Glutamatergic neuron (in vitro differentiated cells): ENCODE measurements around the gene DPY19L2. TPM values are rescaled to one million over a fixed set of nuclear protein-coding genes. Genes with fewer than 3 reads are reported as not detected.
"Not testable (repeated sequence)": the region's sequence is repeated elsewhere in the genome, so short reads cannot be mapped to it uniquely, and the experiment has no call there.

ENCODE experiments used
- DNase-seq: peaks from one replicate; pipeline ENCODE4 v3.0.0; 2022
- H3K27ac Mint-ChIP-seq: one replicate; pipeline ENCODE4 v1.8.0; 2020; ENCODE audit warnings: mild to moderate bottlenecking, mixed read lengths, inconsistent platforms; ENCODE audit not compliant: unreplicated experiment
- H3K27me3 Mint-ChIP-seq: one replicate; pipeline ENCODE4 v1.8.0; 2020; ENCODE audit warnings: mild to moderate bottlenecking, moderate library complexity, mixed read lengths, inconsistent platforms; ENCODE audit not compliant: unreplicated experiment
- H3K36me3 Mint-ChIP-seq: one replicate; pipeline ENCODE4 v1.8.0; 2020; ENCODE audit warnings: mild to moderate bottlenecking, mixed read lengths, inconsistent platforms; ENCODE audit not compliant: unreplicated experiment
- H3K4me1 Mint-ChIP-seq: one replicate; pipeline ENCODE4 v1.8.0; 2020; ENCODE audit warnings: mild to moderate bottlenecking, low read depth, mixed read lengths, inconsistent platforms; ENCODE audit not compliant: unreplicated experiment
- H3K4me3 Mint-ChIP-seq: one replicate; pipeline ENCODE4 v1.8.0; 2020; ENCODE audit warnings: mild to moderate bottlenecking, mixed read lengths, inconsistent platforms; ENCODE audit not compliant: unreplicated experiment
- H3K9me3 Mint-ChIP-seq: one replicate; pipeline ENCODE4 v1.8.0; 2020; ENCODE audit warnings: mild to moderate bottlenecking, moderate library complexity, mixed read lengths, inconsistent platforms; ENCODE audit not compliant: unreplicated experiment
- total RNA-seq: library from RNA; stranded (reverse); fragmentation: NEBNext Ultra II Directional; extraction: Animal tissue kit (Norgen Biotek cat#: 25700); gene quantifications from one replicate; pipeline ENCODE4 v1.2.1, GENCODE V29; 2021; ENCODE audit not compliant: unreplicated experiment

The DPY19L2 gene
- total RNA-seq, 1 donor from 2014 or later: 1.8 TPM

GRCh38 chr12:63624258-63624657, 44.0 kb downstream of the DPY19L2 start:
- H3K4me1 Mint-ChIP-seq, DNase-seq, H3K36me3 Mint-ChIP-seq, H3K27ac Mint-ChIP-seq, H3K27me3 Mint-ChIP-seq, H3K9me3 Mint-ChIP-seq, H3K4me3 Mint-ChIP-seq: not testable (repeated sequence)

- not testable (repeated sequence) for H3K4me1 Mint-ChIP-seq, H3K4me3 Mint-ChIP-seq, H3K36me3 Mint-ChIP-seq, DNase-seq, H3K27me3 Mint-ChIP-seq, H3K27ac Mint-ChIP-seq, H3K9me3 Mint-ChIP-seq
Observed at GRCh38 chr12:63615544-63615943, 52.7 kb downstream of the DPY19L2 start.

- H3K36me3 Mint-ChIP-seq, H3K4me1 Mint-ChIP-seq, DNase-seq, H3K9me3 Mint-ChIP-seq, H3K27me3 Mint-ChIP-seq, H3K4me3 Mint-ChIP-seq, H3K27ac Mint-ChIP-seq: not testable (repeated sequence)
Observed at GRCh38 chr12:63611285-63611684, 57.0 kb downstream of the DPY19L2 start.

GRCh38 chr12:63609281-63609680, 59.0 kb downstream of the DPY19L2 start:
- not testable (repeated sequence) for DNase-seq, H3K27me3 Mint-ChIP-seq, H3K9me3 Mint-ChIP-seq, H3K27ac Mint-ChIP-seq, H3K4me1 Mint-ChIP-seq, H3K36me3 Mint-ChIP-seq, H3K4me3 Mint-ChIP-seq

- H3K27ac Mint-ChIP-seq, H3K36me3 Mint-ChIP-seq, H3K4me3 Mint-ChIP-seq, DNase-seq, H3K4me1 Mint-ChIP-seq, H3K27me3 Mint-ChIP-seq, H3K9me3 Mint-ChIP-seq: not testable (repeated sequence)
Observed at GRCh38 chr12:63604985-63605384, 63.3 kb downstream of the DPY19L2 start.

- not testable (repeated sequence) for H3K9me3 Mint-ChIP-seq, H3K4me1 Mint-ChIP-seq, H3K27me3 Mint-ChIP-seq, H3K4me3 Mint-ChIP-seq, H3K36me3 Mint-ChIP-seq, DNase-seq, H3K27ac Mint-ChIP-seq
Observed at GRCh38 chr12:63594828-63595227, 73.5 kb downstream of the DPY19L2 start.

- H3K27ac Mint-ChIP-seq, H3K27me3 Mint-ChIP-seq, H3K4me3 Mint-ChIP-seq, H3K36me3 Mint-ChIP-seq, DNase-seq, H3K4me1 Mint-ChIP-seq, H3K9me3 Mint-ChIP-seq: not testable (repeated sequence)
Observed at GRCh38 chr12:63584426-63584825, 83.9 kb downstream of the DPY19L2 start.

GRCh38 chr12:63583289-63583688, 85.0 kb downstream of the DPY19L2 start:
- H3K9me3 Mint-ChIP-seq, H3K4me3 Mint-ChIP-seq, H3K27ac Mint-ChIP-seq, H3K36me3 Mint-ChIP-seq, H3K4me1 Mint-ChIP-seq, H3K27me3 Mint-ChIP-seq: not testable (repeated sequence)
- peak; percentile 18 for DNase-seq

- H3K27ac Mint-ChIP-seq, H3K36me3 Mint-ChIP-seq, H3K9me3 Mint-ChIP-seq, H3K27me3 Mint-ChIP-seq, H3K4me1 Mint-ChIP-seq, H3K4me3 Mint-ChIP-seq, DNase-seq: not testable (repeated sequence)
Observed at GRCh38 chr12:63577631-63578030, 90.7 kb downstream of the DPY19L2 start.

GRCh38 chr12:63572038-63572437, 96.3 kb downstream of the DPY19L2 start:
- not testable (repeated sequence) for DNase-seq, H3K9me3 Mint-ChIP-seq, H3K36me3 Mint-ChIP-seq, H3K27me3 Mint-ChIP-seq, H3K4me3 Mint-ChIP-seq, H3K4me1 Mint-ChIP-seq, H3K27ac Mint-ChIP-seq

- H3K4me3 Mint-ChIP-seq, H3K4me1 Mint-ChIP-seq, H3K27me3 Mint-ChIP-seq, H3K27ac Mint-ChIP-seq, DNase-seq, H3K9me3 Mint-ChIP-seq, H3K36me3 Mint-ChIP-seq: not testable (repeated sequence)
Observed at GRCh38 chr12:63558445-63558844, 109.8 kb downstream of the DPY19L2 start.

GRCh38 chr12:63551397-63551796, 116.9 kb downstream of the DPY19L2 start:
- H3K27me3 Mint-ChIP-seq, H3K4me3 Mint-ChIP-seq, DNase-seq, H3K9me3 Mint-ChIP-seq, H3K36me3 Mint-ChIP-seq, H3K27ac Mint-ChIP-seq, H3K4me1 Mint-ChIP-seq: not testable (repeated sequence)

GRCh38 chr12:63549034-63549433, 119.3 kb downstream of the DPY19L2 start:
- H3K4me1 Mint-ChIP-seq, H3K27me3 Mint-ChIP-seq, DNase-seq, H3K36me3 Mint-ChIP-seq, H3K9me3 Mint-ChIP-seq, H3K27ac Mint-ChIP-seq, H3K4me3 Mint-ChIP-seq: not testable (repeated sequence)
